MM.1S (cell line): ENCODE results near the gene INO80.

Experiments used
- DNase-seq: peaks from one replicate; pipeline ENCODE4 v3.0.0-alpha.2; 2015
- H2AFZ ChIP-seq: fragments of 300-600 bp; sonication (generic); 2 replicates; pipeline ENCODE4 v1.6.0; 2016; ENCODE audit warnings: antibody characterized with exemption, low read length
- H3F3A ChIP-seq: fragments of 300-600 bp; sonication (generic); 2 replicates; pipeline ENCODE4 v1.6.1; 2016; ENCODE audit warnings: mild to moderate bottlenecking, antibody characterized with exemption, low read length, moderate library complexity, mixed read lengths; ENCODE audit not compliant: insufficient read depth
- H3K27ac ChIP-seq: fragments of 300-600 bp; sonication (generic); 2 replicates; pipeline ENCODE4 v1.5.1; 2016; ENCODE audit warnings: mild to moderate bottlenecking, low read length
- H3K27me3 ChIP-seq: fragments of 300-600 bp; sonication (generic); replicated peaks from 2 replicates; pipeline ENCODE4 v1.6.0; 2016; ENCODE audit warnings: low read length; ENCODE audit not compliant: insufficient read depth
- H3K36me3 ChIP-seq: fragments of 300-600 bp; sonication (generic); replicated peaks from 2 replicates; pipeline ENCODE4 v1.6.1; 2016; ENCODE audit warnings: mild to moderate bottlenecking, low read length, mixed read lengths; ENCODE audit not compliant: insufficient read depth
- H3K4me1 ChIP-seq: fragments of 300-600 bp; sonication (generic); 2 replicates; pipeline ENCODE4 v1.6.1; 2016; ENCODE audit warnings: low read length, mixed read lengths
- H3K4me2 ChIP-seq: fragments of 300-600 bp; sonication (generic); 2 replicates; pipeline ENCODE4 v1.6.0; 2016; ENCODE audit warnings: low read depth, low read length
- H3K4me3 ChIP-seq: fragments of 300-600 bp; sonication (generic); 2 replicates; pipeline ENCODE4 v1.5.1; 2016; ENCODE audit warnings: low read length, mixed read lengths
- H3K79me2 ChIP-seq: fragments of 300-600 bp; sonication (generic); 2 replicates; pipeline ENCODE4 v1.6.1; 2016; ENCODE audit warnings: mixed run types, low read length, mixed read lengths
- H3K9ac ChIP-seq: fragments of 300-600 bp; sonication (generic); 2 replicates; pipeline ENCODE4 v1.6.1; 2016; ENCODE audit warnings: low read length, mixed read lengths
- H3K9me2 ChIP-seq: fragments of 300-600 bp; sonication (generic); replicated peaks from 2 replicates; pipeline ENCODE4 v1.6.1; 2016; ENCODE audit warnings: mild to moderate bottlenecking, low read length, mixed read lengths; ENCODE audit not compliant: insufficient read depth
- H3K9me3 ChIP-seq: fragments of 300-600 bp; sonication (generic); replicated peaks from 2 replicates; pipeline ENCODE4 v1.6.1; 2016; ENCODE audit warnings: mild to moderate bottlenecking, low read length, mixed read lengths; ENCODE audit not compliant: insufficient read depth
- H4K20me1 ChIP-seq: fragments of 300-600 bp; sonication (generic); 2 replicates; pipeline ENCODE4 v1.6.1; 2016; ENCODE audit warnings: mild to moderate bottlenecking, low read length, moderate library complexity, mixed read lengths; ENCODE audit not compliant: insufficient read depth
- EZH2 ChIP-seq: fragments of 300-600 bp; sonication (generic); optimal IDR thresholded peaks from 2 replicates; pipeline ENCODE3; 2017; ENCODE audit warnings: low read depth, mild to moderate bottlenecking, antibody characterized with exemption, low read length, mixed read lengths
- EZH2phosphoT487 ChIP-seq: fragments of 300-600 bp; sonication (generic); IDR thresholded peaks from 2 replicates; pipeline ENCODE4 v1.6.1; 2018; ENCODE audit warnings: antibody characterized with exemption, low read length
- TF ChIP-seq, protein P1 (sequence below): fragments of 300-600 bp; sonication (generic); IDR thresholded peaks from 2 replicates; pipeline ENCODE4 v1.5.1; 2016; ENCODE audit warnings: antibody characterized with exemption, low read length, mixed read lengths

INO80 gene

GRCh38 chr15:40953713-40954074 lies 162.4 kb downstream of the INO80 start:
- Histone ChIP-seq H3K9me2 (no peaks in the 10 kb centered on the region), H3K4me1 (peaks cover 7% of the 10 kb centered on the region; the same call in 1 of the 2 replicates), H3K27ac (no peak overlapping the region), H3K4me3 (peak overlapping the region; percentile 87), H3F3A (no peaks in the 10 kb centered on the region), H3K27me3 (no peaks in the 10 kb centered on the region), H3K4me2 (peak overlapping the region; percentile 93), H3K36me3 (no peaks in the 10 kb centered on the region), H2AFZ (peak overlapping the region; percentile 82), H3K9ac (peak overlapping the region; percentile 58; the same call in 1 of the 2 replicates), H3K9me3 (no peaks in the 10 kb centered on the region), H3K79me2 (peaks cover 11% of the 10 kb centered on the region; the same call in 1 of the 2 replicates), H4K20me1 (no peaks in the 10 kb centered on the region)
- TF ChIP-seq, protein P1, sequence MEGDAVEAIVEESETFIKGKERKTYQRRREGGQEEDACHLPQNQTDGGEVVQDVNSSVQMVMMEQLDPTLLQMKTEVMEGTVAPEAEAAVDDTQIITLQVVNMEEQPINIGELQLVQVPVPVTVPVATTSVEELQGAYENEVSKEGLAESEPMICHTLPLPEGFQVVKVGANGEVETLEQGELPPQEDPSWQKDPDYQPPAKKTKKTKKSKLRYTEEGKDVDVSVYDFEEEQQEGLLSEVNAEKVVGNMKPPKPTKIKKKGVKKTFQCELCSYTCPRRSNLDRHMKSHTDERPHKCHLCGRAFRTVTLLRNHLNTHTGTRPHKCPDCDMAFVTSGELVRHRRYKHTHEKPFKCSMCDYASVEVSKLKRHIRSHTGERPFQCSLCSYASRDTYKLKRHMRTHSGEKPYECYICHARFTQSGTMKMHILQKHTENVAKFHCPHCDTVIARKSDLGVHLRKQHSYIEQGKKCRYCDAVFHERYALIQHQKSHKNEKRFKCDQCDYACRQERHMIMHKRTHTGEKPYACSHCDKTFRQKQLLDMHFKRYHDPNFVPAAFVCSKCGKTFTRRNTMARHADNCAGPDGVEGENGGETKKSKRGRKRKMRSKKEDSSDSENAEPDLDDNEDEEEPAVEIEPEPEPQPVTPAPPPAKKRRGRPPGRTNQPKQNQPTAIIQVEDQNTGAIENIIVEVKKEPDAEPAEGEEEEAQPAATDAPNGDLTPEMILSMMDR, result no peak
- TF ChIP-seq EZH2phosphoT487 (no peak), EZH2 (no peak)
- no peak for DNase-seq

DNA sequence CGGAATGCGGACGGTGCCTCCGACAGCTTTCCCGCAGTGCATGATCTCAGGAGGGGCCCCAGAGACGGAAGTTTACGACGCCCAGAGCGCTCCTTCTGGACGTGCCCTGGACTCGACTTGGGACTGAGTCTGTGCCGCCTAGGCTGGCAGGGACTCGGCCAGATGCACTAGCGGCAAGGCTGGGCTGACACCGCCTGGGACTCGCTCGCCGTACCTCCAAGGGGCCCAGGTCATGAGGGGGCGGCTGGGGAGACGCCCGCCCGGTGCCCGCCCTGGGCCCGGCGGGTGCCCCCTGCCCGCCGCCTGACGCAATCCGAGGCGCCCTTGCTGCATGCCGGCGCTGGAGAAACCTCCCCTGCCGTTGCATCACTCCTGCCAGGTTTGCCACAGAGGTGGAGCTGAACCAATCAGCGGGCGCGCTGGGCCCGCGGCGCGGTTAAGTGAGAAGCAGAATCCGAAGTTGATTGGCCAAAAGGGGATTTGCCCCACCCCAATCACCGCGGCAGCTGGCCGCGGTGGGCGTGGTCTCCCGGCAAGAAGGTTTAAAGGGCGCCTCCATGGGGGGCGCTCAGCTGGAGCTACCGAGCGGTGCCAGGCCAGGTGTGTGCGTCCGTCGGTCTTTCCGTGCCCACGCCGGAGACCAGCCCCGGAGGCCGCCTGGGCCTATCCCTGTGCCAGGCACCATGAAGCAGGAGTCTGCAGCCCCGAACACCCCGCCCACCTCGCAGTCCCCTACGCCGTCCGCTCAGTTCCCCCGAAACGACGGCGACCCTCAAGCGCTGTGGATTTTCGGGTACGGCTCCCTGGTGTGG lies 163.0 kb downstream of the INO80 start, which contains the start of gene CHAC1:
Gene CHAC1 (plus strand): TSS at position 571 of the 812 bp plus-strand sequence. CDS start 113 bp downstream, at position 684.
- Histone ChIP-seq H3K79me2 (peaks cover 11% of the 10 kb centered on the region; the same call in 1 of the 2 replicates), H3K36me3 (no peaks in the 10 kb centered on the region), H3K4me3 (peak within 1 kb of the TSS; percentile 87), H3K27me3 (no peaks in the 10 kb centered on the region), H3K9ac (peak within 1 kb of the TSS; percentile 91), H3K9me2 (no peaks in the 10 kb centered on the region), H3K4me2 (peak within 1 kb of the TSS; percentile 93), H2AFZ (peak within 1 kb of the TSS; percentile 82), H3K9me3 (no peaks in the 10 kb centered on the region), H3F3A (no peaks in the 10 kb centered on the region), H3K27ac (peak within 1 kb of the TSS; percentile 76), H4K20me1 (no peaks in the 10 kb centered on the region), H3K4me1 (peaks cover 7% of the 10 kb centered on the region; the same call in 1 of the 2 replicates)
- peak; percentile 97 for DNase-seq
- TF ChIP-seq EZH2, result no peak
- TF ChIP-seq, protein P1, result 0 out of 2 replicates have a peak, but pooled peaks have one; percentile 0
- TF ChIP-seq EZH2phosphoT487, result no peak

DNA sequence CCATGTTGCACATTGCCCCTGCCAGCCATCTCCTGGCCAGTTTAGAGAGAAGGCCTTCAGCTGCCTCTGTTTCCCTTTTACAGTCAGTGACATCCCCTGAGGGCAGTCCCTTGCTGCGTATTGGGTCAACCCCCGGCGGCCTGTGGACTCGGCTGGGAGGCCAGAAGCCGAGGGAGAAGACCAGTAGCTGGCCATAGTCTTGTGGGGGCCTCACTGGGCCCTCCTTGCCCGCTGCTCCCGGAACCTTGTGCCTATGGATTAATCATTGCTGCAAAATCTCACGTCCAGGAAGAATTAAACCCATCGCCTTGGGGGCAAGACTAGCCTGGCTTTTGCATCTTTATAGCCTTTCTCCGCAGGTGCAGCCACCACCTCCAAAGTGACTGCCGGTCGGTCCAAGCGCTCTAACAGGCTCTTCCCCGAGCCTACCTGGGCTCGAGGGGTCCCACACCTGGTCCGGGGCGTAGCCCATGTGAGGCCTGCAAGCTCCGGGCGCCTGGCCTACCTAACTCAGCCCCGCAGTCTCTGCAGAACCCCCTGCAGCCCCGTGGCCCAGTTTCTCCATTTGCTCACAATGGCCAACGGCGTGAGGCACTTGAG lies 163.7 kb downstream of the INO80 start:
- H4K20me1 ChIP-seq, result no peaks in the 10 kb centered on the region
- H3K27ac ChIP-seq, result peak overlapping the region; percentile 76
- no peak for TF ChIP-seq EZH2
- TF ChIP-seq EZH2phosphoT487, result no peak
- TF ChIP-seq, protein P1, result no peak
- H3K79me2 ChIP-seq, result peaks cover 11% of the 10 kb centered on the region; the same call in 1 of the 2 replicates
- H3K27me3 ChIP-seq, result no peaks in the 10 kb centered on the region
- H3K9ac ChIP-seq, result peak overlapping the region; percentile 91
- H2AFZ ChIP-seq, result peak overlapping the region; percentile 77
- no peaks in the 10 kb centered on the region for H3F3A ChIP-seq
- H3K4me2 ChIP-seq, result peak overlapping the region; percentile 93
- H3K9me3 ChIP-seq, result no peaks in the 10 kb centered on the region
- H3K4me1 ChIP-seq, result peaks cover 7% of the 10 kb centered on the region; the same call in 1 of the 2 replicates
- H3K4me3 ChIP-seq, result peak overlapping the region; percentile 87
- DNase-seq, result no peak
- no peaks in the 10 kb centered on the region for H3K36me3 ChIP-seq
- H3K9me2 ChIP-seq, result no peaks in the 10 kb centered on the region
